ENCODE data around the gene PHLDB1.
"Not testable (repeated sequence)": the region's sequence is repeated elsewhere in the genome, so short reads cannot be mapped to it uniquely, and the experiment has no call there.

The PHLDB1 gene
- 5.0 to 7.9 reads per million in 2 experiments for total RNA-seq

DNA sequence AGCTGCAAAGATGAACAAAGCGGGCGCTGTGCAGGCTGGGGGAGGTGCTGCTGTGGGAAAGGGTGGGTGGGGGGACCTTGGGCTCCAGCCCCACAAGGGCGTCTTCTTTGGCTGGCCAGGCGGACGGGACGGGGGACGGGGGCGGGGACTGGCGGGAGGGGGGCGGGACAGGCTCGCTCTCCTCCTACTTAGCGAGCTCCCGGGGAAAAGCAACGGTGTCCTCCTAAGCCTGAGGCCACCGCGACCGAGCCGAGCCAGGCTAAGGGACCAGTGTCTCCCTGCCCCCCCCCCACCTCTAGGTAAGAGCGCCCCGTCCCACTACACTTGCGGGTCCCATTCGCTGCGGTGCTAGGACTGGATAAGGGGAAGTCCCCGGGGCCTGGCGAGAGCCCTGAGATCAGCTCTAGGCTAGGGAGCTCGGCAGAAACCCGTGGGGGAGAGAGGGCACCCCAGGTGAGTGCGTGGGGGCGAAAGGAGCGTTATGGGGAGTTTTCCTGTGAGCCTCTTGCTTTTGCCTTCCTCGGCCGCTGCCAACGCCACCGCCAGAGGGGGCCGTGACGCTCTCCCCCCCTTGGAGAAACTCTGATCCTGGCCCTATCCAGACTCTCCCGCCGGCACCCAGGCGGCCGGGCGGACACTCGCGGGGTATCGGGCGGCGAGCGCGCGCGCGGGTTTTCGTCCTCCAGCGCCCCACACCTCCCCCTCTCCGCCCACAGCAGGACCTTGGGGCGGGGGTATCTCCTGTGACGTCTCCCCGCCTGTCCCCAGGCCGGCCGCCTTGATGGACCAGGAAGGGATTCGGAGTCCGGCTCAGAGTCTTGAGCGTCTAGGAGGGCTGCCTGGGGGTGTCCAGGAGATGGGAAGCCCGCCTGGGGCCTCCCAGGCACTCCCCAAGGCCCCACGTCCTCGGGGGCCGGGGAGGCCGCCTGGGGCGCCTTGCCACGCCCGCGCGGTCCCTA is at the start of gene PHLDB1:
Gene PHLDB1, plus strand, starts transcription at position 215 of the 959 bp plus-strand sequence. CDS start 6,222 bp downstream, outside the sequence.
- DNase-seq (ENCODE audit: low read depth), result peak; percentile 39

DNA sequence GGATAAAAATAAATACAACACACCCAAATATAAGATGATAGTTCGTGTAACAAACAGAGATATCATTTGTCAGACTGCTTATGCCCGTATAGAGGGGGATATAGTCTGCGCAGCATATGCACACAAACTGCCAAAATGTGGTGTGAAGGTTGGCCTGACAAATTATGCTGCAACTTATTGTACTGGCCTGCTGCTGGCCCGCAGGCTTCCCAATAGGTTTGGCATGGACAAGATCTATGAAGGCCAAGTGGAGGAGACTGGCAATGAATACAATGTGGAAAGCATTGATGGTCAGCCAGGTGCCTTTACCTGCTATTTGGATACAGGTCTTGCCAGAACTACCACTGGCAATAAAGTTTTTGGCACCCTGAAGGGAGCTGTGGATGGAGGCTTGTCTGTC is 46.6 kb upstream of the PHLDB1 start:
- no peak for DNase-seq (ENCODE audit: low read depth)

DNA sequence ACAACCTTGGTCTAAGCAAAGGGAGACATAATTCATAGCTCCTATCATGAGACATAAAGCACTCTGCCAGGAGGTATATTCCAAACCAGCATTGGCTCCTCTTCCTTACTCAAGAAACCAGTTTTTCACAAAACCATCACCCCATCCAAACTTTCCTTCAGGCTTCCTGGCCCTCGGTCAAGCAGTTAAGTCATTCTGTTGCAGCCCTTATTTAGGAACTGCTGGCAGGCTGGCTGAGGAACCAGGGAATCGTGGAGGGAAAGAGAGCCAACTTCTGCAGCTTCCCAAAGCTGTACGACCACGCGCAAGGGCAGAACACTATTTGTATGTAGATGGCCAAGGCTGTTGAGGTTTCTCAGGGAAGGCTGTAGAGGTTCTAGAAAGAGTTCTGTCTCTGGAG is 42.4 kb upstream of the PHLDB1 start:
- DNase-seq (ENCODE audit: low read depth), result no peak

DNA sequence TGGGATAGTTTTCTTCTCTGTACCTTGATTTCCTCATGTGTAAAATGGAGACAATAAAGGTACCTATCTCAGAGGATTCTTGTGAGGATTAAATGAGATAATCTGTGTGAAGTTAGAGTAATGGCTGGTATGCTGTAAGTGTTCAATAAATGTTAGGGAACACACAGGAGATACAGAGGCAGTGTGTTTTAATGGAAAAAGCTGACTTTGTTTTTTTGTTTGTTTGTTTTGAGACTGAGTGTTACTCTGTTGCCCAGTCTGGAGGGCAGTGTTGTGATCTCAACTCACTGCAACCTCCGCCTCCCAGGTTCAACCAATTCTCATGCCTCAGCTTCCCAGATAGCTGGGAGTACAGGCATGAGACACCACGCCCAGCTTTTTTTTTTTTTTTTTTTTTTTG is 37.7 kb upstream of the PHLDB1 start:
- DNase-seq (ENCODE audit: low read depth), result no peak

DNA sequence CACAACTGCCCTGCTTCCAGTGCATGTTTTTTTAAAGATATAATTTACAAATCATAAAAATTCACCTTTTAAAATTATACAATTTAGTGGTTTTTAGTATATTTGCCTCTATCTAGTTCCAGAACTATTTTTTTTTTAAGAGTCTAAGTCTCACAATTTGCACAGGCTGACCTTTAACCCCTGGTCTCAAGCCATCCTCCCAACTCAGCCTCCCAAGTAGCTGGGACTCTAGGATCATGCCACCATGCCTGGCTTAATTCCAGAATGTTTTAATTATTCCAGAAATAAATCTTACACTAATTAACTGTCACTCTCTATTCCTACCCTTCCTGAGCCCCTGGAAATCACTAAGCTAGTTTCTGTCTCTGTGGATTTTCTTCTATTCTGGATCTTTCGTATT is 36.6 kb upstream of the PHLDB1 start:
- DNase-seq (ENCODE audit: low read depth), result no peak

DNA sequence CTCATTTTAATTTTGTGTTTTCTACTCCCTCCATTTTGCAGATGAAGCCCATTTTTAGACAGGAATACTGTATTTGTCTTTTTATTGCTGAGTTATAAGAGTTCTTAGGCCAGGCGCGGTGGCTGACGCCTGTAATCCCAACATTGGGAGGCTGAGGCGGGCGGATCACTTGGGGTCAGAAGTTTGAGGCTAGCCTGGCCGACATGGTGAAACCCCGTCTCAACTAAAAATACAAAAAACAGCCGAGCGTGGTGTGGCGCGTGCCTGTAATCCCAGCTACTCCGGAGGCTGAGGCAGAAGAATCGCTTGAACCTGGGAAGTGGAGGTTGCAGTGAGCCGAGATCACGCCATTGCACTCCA is 35.7 kb upstream of the PHLDB1 start:
- DNase-seq (ENCODE audit: low read depth), result not testable (repeated sequence)

DNA sequence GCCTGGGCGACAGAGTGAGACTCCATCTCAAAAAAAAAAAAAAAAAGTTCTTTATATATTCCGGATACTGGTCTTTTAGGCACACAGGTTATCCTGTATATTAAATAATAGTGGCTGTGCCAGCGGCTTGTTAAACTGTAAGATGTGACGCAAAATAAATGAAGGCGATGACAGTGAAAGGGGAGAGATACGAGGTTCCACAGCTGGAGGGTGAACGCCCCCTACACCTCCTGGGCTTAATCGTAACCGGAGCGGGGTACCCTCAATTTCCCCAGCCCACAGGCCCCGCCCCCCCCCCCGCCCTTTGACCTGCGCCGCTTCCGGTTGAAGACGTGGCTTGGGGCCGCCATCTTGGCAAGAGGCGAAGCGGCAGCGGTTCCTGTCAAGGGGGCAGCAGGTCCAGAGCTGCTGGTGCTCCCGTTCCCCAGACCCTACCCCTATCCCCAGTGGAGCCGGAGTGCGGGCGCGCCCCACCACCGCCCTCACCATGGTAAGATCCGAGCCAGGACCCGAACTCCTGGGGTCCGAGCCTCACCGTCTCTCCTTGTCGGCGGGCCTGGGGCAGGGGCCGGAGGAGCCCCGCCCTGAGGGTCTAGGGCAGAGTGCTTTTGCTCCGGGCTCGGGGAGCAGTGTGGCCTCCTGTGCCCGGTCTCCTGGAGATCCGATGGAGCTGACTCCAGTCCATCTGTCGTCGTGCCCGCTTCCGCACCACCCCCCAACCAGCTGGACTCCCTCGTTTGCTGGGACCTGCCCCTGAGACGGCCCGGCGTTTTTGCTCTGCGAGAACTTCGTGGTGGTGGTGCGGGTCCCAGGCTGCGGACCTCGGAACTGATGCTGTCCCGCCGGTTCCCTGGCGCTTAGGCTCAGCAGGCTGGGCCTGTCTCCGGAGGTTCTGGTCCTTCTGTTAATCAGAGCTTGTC is 35.1 kb upstream of the PHLDB1 start, which contains the start of gene ARCN1:
Gene ARCN1, plus strand, starts transcription at position 349 of the 920 bp plus-strand sequence. Its CDS starts 139 bp downstream, at position 488.
- DNase-seq (ENCODE audit: low read depth), result peak; percentile 70

DNA sequence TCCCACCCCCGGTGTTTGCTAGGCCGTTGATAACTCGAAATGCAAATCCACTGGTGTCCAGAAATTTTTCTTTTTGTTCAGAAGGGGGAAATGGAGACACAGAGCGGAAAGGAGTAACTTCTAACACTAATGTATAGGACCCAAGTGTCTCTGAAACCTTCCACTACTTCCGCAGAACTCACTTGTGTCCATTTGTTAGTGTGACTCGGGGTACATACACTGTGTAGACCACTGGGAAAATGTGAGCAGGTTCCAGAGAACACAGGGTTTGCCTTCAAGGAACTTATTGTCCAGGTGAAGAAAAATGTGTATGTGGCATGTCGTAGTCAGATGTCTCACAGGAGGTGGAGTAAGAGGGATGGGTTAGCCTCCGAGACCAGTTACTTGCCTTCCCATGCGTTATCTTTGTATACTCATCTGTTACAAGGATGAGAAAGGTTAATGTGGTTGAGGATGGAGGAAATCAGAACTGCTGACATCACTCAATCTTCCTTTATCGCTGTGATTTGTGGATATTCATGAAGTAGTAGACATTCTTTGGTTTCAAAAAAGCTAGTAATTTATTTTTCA is 34.3 kb upstream of the PHLDB1 start:
- DNase-seq (ENCODE audit: low read depth), result no peak

DNA sequence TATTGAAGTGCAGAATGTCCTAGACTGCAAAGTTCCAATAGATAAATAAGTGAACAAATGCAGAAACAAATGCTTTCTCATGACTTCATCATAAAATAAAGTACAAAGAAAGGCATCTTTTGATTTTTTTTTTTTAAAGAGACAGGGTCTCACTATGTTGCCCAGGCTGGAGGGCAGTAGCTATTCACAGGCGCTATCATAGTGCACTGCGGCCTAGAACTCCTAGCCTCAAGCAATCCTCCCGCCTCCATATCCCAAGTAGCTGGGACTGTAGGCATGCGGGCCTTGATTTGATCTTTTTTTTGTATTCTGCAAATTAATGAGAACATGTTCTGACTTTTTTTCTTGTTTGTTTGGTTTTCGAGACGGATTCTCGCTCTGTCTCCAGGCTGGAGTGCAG is 32.8 kb upstream of the PHLDB1 start:
- DNase-seq (ENCODE audit: low read depth), result no peak

DNA sequence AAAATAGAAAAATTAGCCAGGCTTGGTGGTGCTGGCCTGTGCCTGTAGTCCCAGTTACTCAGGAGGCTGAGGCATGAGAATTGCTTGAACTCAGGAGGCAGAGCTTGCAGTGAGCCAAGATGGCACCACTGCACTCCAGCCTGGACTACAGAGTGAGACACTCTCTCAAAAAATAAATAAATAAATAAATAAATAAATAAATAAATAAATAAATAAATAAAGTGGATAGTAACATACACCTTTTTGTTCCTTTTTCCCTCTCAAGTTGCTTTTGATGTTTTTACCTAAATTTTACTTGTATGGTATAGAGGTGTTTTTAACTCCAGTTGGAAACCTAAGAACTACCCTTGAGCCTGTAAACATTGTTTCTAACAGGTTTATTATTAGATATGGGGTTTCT is 29.4 kb upstream of the PHLDB1 start:
- not testable (repeated sequence) for DNase-seq (ENCODE audit: low read depth)

DNA sequence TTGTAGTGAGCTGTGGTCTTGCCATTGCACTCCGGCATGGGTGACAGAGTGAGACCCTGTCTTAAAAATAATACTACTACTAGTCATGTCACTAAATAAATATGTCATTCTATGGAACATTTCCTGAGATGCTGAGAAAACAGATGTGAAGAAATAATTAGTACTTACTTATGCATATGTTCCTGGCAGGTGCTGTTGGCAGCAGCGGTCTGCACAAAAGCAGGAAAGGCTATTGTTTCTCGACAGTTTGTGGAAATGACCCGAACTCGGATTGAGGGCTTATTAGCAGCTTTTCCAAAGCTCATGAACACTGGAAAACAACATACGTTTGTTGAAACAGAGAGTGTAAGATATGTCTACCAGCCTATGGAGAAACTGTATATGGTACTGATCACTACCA is 26.4 kb upstream of the PHLDB1 start:
- DNase-seq (ENCODE audit: low read depth), result no peak

DNA sequence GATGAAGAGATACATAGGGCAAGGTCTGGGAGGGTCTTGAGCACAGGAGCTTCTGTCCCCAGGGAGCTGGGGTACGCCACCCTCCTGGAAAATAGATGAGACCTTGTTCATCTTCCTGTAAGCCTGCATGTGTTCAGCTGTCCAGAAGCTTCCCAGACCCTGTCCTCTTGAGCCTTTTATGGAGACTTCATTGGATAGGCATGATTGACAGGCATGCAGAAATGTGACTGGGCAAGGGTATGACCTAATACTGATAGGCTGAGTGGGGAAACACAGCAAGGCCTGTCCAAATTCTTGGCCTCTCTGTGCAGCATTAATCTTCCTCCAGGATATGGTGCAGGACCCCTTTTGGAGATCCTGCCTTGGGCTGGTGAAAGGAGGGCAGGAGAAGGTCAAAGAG is 19.5 kb upstream of the PHLDB1 start:
- DNase-seq (ENCODE audit: low read depth), result no peak

DNA sequence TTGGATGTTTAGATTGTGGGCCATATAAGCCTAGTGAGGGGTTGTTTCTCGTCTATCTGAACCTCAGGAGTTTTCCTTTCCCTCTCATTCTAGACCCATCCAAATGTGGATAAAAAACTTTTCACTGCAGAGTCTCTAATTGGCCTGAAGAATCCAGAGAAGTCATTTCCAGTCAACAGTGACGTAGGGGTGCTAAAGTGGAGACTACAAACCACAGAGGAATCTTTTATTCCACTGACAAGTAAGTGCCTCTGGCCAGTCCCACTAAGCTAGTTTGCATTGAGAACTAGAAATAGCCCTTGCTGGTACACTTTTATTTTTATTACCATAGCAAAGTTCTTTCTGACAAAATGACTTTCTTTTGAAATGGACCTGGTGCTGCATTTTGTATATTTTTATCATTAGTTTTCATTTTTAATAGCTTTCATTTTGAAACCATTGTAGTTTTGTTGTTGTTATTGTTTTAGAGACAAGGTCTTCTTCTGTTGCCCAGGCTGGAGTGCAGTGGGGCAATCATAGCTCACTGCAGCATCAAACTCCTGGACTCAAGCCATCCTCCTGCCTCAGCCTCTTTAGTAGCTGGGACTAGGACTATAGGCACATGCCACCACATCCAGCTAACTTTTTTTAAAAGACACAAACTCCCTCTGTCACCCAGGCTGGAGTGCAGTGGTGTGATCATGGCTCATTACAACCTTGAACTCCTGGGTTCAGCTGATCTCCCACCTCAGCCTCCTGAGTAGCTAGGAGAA is 14.6 kb upstream of the PHLDB1 start:
- DNase-seq (ENCODE audit: low read depth), result no peak

DNA sequence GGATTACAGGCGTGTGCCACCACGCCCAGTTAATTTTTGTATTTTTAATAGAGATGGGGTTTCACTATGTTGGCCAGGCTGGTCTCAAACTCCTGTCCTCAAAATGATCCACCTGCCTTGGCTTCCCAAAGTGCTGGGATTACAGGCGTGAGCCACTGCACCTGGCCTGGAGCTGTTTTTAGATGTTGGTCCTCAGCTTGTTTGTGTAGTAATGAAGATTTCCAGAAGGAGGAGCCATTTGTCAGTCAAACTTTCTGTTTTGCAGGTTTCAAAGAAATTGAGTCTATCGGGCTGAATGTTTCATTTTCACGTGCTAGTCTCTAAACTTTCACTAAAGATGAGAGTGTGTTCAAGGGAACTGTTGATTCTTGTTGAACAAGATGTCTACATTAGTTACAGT is 12.4 kb upstream of the PHLDB1 start:
- DNase-seq (ENCODE audit: low read depth), result not testable (repeated sequence)

DNA sequence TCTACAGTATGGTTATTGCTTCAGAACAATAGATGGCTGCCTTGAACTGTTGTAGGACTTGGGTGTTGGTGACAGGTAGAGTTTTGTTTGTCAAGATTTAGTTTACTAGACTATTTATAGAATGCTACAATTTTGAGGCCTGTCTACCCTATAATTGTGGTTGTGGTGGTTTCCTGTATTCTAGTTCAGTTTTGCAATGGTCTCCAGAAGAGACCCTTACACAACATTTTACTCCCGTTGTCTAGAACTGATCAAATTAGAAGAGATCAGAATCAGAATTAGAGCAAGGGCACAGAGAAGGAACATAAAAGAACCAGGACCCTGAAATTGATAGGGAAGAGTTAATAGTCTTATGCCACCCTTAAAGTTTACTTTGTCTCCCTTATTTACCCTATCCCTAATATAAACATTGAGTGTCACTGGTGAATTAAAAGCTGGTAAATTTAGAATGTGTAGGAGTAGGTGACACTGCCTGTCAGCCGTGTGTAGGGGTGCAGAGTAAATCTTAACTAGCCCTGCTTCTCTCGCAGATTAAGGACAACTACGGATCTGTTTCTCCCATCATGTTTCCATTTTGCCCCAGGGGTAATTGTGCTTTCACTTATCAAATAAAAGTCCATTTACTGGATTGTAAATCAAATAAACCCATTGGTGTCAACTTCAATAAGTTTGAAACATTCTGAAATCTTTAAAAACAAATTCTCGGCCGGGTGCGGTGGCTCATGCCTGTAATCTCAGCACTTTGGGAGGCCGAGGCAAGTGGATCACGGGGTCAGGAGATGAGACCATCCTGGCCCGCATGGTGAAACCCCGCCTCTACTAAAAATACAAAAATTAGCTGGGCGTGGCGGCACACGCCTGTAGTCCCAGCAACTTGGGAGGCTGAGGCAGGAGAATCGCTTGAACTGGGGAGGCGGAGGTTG is 10.9 kb upstream of the PHLDB1 start:
- no peak for DNase-seq (ENCODE audit: low read depth)

DNA sequence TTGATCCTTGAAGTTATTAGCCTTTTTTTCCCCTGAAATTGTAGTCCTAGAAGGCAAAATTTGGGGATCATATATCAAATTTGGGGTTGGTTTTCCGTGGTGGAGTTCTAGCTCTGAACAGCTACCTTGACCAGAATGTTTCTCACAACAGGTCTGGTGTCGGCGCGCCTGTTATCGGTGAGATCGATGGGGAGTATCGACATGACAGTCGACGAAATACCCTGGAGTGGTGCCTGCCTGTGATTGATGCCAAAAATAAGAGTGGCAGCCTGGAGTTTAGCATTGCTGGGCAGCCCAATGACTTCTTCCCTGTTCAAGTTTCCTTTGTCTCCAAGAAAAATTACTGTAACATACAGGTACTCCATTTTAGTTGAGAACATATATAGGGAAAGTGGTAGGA is 9.9 kb upstream of the PHLDB1 start:
- no peak for DNase-seq (ENCODE audit: low read depth)

DNA sequence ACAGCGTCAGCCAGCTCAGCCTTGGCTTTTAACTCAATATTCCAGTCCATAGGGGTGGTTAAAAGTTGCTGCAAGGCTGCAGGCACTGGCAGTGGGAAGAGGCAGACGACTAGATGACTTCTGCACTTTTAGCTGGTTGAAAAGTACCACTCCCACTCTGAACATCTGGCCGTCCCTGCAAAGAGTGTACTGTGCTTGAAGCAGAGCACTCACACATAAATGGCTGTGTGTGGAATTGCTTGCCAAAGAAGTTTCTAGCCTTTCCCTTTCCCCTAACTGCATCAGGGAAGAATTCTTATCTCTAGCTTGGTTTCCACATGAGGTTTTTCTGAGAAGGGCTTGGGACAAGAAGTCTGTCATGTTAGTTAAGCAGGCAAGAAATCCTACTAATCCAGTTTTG is 5.1 kb upstream of the PHLDB1 start:
- DNase-seq (ENCODE audit: low read depth), result no peak

DNA sequence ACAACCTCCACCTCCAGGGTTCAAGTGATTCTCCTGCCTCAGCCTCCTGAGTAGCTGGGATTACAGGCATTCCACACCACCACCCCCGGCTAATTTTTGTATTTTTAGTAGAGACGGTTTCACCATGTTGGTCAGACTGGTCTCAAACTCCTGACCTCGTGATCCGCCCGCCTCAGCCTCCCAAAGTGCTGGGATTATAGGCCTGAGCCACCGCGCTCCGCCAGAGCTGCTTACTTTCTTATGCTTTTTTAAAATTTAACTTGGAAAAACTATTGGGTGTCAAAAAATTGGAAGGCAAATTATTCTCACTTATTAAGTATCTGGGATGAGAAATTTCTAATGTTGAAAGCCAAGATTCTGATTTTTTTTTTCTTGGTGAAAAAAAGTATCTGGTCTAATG is 3.7 kb upstream of the PHLDB1 start:
- DNase-seq (ENCODE audit: low read depth), result not testable (repeated sequence)

DNA sequence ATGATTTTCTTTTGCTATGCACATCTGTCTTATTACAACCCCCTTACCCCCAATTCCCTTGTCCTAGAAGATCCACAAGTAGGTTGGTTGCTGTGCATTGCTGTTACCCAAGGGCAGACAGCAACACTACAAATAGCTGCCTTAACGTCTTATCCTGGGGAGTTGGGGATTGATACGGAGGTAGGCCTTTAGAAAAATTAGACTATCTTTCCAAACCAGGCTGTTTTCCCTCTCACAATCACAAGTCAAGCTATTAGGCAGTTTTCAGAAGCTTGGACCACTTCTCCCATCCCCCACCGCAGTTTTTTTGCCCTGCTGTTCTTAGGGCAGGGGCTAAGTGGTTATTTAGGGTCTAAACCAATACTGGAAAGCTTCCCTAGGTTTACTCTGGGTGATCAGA is 2.8 kb upstream of the PHLDB1 start:
- no peak for DNase-seq (ENCODE audit: low read depth)

DNA sequence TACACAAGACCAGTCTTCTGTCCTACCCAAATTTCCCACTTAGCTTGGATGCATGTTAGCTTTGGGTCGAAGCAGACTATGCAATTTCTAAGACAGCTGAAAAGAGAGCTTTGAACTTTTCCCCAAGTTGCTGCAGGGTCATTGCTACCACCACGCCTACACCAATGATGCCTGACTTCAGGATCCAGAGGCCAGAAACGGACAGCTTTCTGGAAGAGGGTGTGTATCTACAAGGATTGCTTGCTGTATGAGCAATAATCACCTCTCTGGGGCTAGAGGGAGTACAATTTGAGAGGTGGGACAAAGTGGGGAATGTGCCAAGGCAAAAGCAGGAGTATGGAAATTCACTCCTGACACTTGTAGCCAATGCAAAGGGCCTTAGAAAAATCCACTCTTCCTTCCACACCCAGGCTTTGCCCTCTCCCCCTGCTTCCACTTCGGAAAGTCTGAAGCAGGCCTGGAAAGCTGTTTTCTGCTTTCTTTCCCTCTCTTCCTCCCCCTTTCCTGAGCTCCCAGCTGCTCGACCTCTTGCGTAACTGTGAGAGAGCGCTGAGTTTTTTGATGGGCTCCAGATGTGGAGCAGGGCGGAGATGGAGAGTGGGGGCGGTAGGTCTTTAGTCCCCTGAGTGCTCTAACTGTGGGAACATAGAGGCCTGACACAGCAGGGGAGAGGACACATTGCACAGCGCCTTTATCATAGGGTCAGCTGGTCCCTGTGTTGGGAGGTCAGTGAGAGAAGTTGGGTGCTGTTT is 2.1 kb upstream of the PHLDB1 start:
- no peak for DNase-seq (ENCODE audit: low read depth)

Data from T follicular helper cell (primary cell).